ENCODE results near the gene STK40.

The STK40 gene

DNA sequence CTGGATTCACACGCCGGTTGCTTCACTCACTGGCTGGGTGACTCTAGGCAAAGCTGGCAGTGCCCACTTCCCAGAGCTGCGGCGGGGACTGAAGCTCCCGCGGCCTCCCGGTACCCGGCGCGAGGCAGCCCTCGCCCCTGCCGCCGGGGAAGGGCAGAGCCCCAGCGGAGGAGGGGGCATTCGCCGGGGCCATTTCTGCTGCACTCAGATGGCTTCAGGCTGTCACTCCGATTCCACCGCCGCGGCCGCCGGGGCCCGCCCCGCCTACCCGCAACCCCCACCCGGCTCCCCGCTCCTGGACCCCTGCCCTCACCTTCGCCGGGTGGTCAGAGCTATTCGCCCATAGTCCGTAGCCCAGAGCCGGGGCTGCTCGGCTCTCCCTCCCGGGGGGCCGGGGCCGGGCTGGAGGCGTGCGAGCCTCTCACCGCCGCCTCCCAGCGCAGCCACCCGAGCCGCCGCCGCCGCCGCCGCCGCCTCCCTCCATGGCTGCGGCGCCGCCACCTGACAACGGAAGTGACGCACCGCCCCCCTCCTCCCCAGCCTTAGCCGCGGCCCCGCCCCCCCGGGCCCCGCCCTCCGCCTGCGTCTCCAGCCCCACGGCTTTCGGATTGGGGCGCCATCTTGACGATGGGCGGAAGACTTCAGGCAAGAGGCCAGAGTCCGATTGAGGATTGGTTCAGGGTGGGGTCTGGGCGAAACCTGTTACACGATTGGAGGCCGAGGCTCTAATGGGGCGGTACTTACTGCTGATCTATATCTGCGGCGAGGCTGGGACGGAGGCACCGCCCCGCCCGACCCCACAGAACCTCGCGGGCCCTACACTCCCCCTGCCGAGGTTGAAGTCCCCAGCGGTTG lies at the start of gene STK40:
Gene STK40, minus strand, starts transcription at position 515 of the 855 bp plus-strand sequence. CDS start 24,592 bp downstream, outside the sequence.
- peak; percentile 98 for DNase-seq

DNA sequence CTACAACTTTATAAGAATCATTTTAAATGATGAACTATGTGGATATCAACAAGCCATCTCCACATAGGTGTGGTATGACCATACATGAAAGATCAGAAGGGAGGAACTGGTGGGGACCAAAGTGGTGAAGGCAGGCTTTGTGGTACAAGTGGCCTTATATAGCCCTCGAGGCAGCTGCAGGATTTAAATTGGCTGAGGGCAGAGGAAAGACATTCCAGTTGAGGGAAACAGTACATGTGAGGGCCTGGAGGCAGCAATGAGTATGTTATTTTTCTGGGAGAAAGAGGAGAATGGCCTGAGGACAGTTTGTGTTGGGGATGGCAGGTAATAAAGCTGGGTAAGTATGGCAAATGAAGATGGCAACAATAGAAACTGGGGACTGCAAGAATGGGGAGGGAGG lies 47.4 kb upstream of the STK40 start:
- no peak for DNase-seq

- DNase-seq, result no peak
Measured at GRCh38 chr1:36432616-36433015, 46.9 kb upstream of the STK40 start.

- DNase-seq, result no peak
Measured at GRCh38 chr1:36425791-36426190, 40.1 kb upstream of the STK40 start.

DNA sequence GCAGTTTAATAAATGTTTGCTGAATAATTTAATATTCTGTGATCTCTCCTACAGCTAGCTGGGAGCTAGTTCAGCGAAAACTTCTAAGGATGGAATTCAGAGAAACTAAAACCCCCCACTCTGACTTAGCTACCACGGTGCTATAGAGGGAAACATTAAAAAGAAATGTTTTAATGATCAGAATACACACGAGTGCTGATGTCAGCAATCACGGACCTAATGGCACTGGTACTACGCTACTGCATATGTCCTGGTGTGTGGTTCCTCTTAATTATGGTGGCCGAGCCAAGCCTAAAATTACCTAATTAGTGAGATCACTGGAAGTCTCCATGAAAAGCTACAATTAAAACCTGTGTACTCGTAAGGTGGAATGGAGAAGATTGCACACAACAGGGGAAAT lies 35.9 kb upstream of the STK40 start:
- DNase-seq, result no peak

- DNase-seq, result peak; percentile 99
Measured at GRCh38 chr1:36420836-36421317, 35.2 kb upstream of the STK40 start.

DNA sequence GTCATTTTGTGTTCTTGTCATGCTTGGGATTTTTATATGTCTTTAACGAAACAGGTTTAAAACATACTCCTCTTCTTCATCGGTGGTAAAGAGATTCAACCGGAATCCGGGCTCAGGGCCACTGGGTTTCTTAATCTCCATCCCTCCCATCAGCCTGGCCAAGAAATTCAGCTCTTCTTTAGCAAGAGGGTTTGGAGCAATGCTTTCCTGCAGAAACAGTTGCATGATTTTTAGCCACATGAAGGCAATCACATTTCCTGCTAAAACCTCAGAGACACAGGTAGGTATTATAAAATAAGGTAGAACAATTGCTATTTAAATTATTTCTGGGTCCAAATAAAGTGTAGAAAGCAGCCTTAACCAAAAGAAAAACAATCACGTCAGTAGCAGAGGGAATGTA lies 34.7 kb upstream of the STK40 start:
- no peak for DNase-seq

- DNase-seq, result no peak
Measured at GRCh38 chr1:36419569-36419968, 33.8 kb upstream of the STK40 start.

DNA sequence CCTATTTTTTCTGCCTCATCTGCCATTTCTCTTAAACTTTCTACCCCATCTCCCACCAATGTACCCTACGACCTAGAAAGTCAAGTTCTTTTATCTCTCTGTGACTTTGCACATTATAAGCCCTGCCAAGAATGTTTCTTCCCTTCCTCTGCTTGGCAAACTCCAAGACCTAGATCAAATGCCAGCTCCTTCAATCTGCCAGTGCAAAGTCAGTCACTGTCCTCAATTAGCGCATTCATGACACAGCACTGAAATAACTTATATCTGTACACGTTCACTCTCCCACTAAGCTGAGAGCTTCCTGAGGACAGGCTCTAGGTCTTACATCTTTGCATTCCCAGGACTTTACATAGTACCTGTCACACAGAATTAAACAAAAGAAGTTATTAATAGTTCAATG lies 33.4 kb upstream of the STK40 start:
- DNase-seq, result no peak

GRCh38 chr1:36417931-36418330 lies 32.2 kb upstream of the STK40 start:
- no peak for DNase-seq

DNA sequence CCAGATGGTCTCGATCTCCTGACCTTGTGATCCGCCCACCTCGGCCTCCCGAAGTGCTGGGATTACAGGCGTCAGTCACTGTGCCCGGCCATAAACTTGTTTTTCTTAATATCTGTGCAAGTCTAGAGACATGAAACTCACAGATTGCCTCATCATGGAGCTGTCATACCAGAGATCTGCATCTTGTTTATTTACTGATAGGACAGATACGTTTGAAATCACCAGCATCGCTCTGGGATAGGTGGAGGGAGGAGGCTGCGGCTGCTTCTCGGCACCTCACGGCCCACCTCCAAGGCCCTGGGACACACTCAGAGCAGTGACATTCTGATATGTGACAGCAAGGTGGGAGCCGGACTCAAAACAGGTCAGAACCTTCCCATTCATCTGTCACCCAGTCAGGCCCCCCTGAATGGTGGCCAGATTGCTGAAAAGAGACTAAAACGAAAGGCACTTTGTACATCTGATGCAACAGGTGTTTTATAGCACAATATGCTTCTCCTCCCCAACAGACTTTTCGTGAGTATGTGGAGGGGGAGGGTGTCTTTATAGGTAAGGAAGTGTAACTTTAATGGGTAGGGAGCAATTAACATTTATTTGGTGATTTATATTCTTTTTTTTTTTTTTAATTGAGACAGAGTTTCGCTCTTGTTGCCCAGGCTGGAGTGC lies 30.1 kb upstream of the STK40 start:
- no peak for DNase-seq

GRCh38 chr1:36414384-36414783 lies 28.7 kb upstream of the STK40 start:
- no peak for DNase-seq

DNA sequence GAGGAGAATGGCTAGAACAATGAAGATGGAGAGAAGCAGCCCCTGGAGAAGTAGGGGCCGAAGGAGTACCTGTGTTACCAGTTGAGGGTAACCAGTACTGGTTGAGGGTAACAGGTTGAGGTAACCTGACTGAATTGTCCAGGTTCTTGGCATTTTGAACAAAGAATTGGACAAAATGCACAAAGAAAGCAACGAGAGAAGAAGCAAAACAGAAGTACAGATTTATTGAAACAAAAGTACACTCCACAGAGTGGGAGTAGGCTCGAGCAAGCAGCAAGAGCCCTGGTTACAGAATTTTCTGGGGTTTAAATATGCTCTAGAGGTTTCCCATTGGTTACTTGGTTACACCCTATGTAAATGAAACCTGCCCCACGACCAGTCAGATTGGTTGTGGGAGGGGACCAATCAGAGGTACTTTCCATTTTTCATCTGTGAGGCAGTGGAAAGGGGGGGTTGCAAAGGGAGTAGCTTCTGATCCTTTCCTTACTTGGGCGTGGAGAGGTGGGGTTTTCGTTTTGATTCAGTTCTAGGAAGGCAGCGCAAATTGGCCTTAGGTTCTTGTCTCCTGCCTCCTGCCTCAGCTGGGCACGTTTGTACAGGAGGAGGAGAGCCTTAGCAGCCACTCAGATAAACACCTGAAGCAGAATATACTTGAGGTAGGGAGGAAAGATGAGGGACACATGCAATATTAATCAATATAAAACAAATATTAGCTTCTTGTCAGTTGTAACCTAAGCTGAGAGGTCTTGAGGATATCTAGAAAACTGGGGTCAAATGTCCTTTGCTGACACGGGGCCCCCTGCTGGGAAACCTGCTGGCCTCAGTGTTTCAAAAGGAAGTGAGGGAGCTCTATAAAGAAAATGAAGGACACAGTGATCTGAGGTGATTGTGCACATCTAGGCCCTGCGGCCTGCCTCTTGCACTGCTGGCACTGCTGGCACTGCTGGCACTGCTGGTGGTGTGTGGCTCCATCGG lies 26.2 kb upstream of the STK40 start:
- DNase-seq, result no peak

DNA sequence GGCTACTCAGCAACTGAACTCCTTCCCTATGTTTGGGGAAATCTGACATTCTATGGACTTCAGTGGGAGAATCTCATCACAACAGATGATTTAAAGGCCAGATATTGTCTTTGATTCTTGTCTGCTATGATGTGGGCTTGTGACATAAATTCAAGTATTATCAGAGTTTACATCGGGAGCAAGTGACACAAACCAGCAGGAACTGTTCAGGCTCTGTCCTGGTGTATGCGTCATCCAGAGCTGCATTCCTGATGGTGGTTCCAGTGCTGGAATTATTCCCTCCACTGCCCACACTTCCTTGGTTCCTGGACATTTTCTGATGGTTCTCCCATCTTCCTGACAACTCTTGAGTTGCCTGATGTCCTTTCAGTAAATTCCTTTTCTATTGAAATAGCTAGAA lies 22.8 kb upstream of the STK40 start:
- DNase-seq, result no peak

DNA sequence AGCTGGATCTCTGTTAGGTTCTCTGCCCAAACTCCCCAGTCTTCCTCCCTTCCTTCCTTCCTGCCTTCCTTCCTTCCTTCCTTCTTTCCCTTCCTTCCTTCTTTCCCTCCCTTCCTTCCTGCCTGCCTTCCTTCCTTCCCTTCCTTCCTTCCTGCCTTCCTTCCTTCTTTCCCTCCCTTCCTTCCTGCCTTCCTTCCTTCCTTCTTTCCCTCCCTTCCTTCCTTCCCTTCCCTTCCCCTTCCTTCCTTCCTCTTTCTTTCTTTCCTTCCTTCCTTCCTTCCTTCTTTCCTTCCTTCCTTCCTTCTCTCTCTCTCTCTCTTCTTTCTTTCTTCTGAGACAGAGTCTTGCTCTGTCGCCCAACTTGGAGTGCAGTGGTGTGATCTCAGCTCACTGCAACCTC lies 20.7 kb upstream of the STK40 start:
- DNase-seq, result no peak

- DNase-seq, result no peak
Measured at GRCh38 chr1:36402504-36402890, 16.8 kb upstream of the STK40 start.

GRCh38 chr1:36401602-36402503 lies 16.1 kb upstream of the STK40 start:
- DNase-seq, result no peak

- DNase-seq, result peak; percentile 74
Measured at GRCh38 chr1:36400825-36401601, 15.3 kb upstream of the STK40 start.

DNA sequence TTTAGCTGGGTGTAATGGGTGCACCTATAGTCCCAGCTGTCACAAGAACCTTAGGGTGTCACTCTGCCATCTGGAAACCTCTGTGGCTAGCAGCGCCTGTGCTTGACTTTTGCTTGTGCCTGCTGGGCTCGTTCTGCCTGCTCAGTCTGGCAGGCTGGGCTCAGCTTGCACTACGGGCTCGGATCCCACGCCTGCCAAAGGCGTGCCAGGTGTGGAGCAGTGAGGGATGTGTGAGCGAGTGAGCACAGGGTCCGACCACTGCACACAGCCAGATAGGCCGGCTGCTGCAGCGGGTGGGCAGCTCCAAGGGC lies 14.7 kb upstream of the STK40 start:
- no peak for DNase-seq

GRCh38 chr1:36398370-36398977 lies 12.8 kb upstream of the STK40 start:
- no peak for DNase-seq

All from activated CD8-positive, alpha-beta memory T cell treated with anti-CD3 and anti-CD28 coated beads for 24 hours (primary cell).